ENCODE measurements around the gene SMDT1.

GRCh38 chr22:42108848-42109247, 29.3 kb downstream of the SMDT1 start:
- TF ChIP-seq CTCF (conservative IDR thresholded peaks at IDR 0.05; ENCODE audit: low read length) (no peak), EZH2phosphoT487 (IDR thresholded peaks at IDR 0.05; ENCODE audit: borderline replicate concordance, low read depth, low read length) (no peak)
